OCI-LY3 (cell line): Measurements from ENCODE around the gene GALNT16.

ENCODE experiments used
- EZH2phosphoT487 ChIP-seq: fragments of 200-600 bp; shearing (Covaris generic); IDR thresholded peaks from 2 replicates; pipeline ENCODE4 v1.6.1; 2018; ENCODE audit warnings: antibody characterized with exemption, mixed run types, low read depth
- TF ChIP-seq, protein P1 (sequence below): fragments of 200-600, 300-600 bp; sonication (generic); IDR thresholded peaks from 2 replicates; pipeline ENCODE4 v1.5.1; 2014; ENCODE audit warnings: antibody characterized with exemption, low read length, low read depth

GRCh38 chr14:69357544-69358200 is 97.7 kb downstream of the GALNT16 start:
- TF ChIP-seq, protein P1, sequence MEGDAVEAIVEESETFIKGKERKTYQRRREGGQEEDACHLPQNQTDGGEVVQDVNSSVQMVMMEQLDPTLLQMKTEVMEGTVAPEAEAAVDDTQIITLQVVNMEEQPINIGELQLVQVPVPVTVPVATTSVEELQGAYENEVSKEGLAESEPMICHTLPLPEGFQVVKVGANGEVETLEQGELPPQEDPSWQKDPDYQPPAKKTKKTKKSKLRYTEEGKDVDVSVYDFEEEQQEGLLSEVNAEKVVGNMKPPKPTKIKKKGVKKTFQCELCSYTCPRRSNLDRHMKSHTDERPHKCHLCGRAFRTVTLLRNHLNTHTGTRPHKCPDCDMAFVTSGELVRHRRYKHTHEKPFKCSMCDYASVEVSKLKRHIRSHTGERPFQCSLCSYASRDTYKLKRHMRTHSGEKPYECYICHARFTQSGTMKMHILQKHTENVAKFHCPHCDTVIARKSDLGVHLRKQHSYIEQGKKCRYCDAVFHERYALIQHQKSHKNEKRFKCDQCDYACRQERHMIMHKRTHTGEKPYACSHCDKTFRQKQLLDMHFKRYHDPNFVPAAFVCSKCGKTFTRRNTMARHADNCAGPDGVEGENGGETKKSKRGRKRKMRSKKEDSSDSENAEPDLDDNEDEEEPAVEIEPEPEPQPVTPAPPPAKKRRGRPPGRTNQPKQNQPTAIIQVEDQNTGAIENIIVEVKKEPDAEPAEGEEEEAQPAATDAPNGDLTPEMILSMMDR = no peak
- no peak for TF ChIP-seq EZH2phosphoT487
